Stomach (tissue), 19 donors: Measurements from ENCODE around the gene UBAC2. TPM values are rescaled to one million over a fixed set of nuclear protein-coding genes. Genes with fewer than 3 reads are reported as not detected.

Experiments used
- DNase-seq, 2 donors: peaks; one replicate each; pipeline versions ENCODE4 v3.0.0 to v3.0.0-alpha.2; 2013 to 2019
- H3K27ac ChIP-seq, 5 donors: fragments of 200-600 bp in 4 of 5; sonication (generic) in 4 of 5; one replicate each; pipeline ENCODE4 v1.5.1; 2013 to 2019; ENCODE audit warnings: mild to moderate bottlenecking in 1 of 5, moderate library complexity in 1 of 5
- H3K27me3 ChIP-seq, 3 donors: fragments of 200-600 bp; sonication (generic); one replicate each; pipeline ENCODE4 v1.5.1; 2017 to 2019; ENCODE audit warnings: mixed run types in 1 of 3
- H3K36me3 ChIP-seq, 4 donors: fragments of 200-600 bp; sonication (generic); 1 replicate in 3 of 4; 2 replicates in 1 of 4; pipeline ENCODE4 v1.5.1; 2016 to 2019
- H3K4me1 ChIP-seq, 4 donors: fragments of 200-600 bp; sonication (generic); one replicate each; pipeline ENCODE4 v1.5.1; 2016 to 2019
- H3K4me3 ChIP-seq, 4 donors: fragments of 200-600 bp; sonication (generic) in 3 of 4; one replicate each; pipeline ENCODE4 v1.5.1; 2016 to 2019; ENCODE audit warnings: mild to moderate bottlenecking in 1 of 4
- H3K9me3 ChIP-seq, 4 donors: fragments of 200-600 bp; sonication (generic); one replicate each; pipeline ENCODE4 v1.5.1; 2016 to 2019
- EP300 ChIP-seq: sonication (generic); formaldehyde crosslinking; IDR thresholded peaks from one replicate; pipeline ENCODE4 v1.6.1; 2017; ENCODE audit warnings: antibody characterized with exemption
- POLR2A ChIP-seq, 4 donors: fragments of 450-650 bp; IDR thresholded peaks; one replicate each; pipeline ENCODE4 v1.6.1; 2016; ENCODE audit warnings: antibody characterized with exemption in 4 of 4, control low read depth in 2 of 4, mild to moderate bottlenecking in 1 of 4, moderate library complexity in 1 of 4
- POLR2AphosphoS5 ChIP-seq, 3 donors: sonication (generic); formaldehyde crosslinking; IDR thresholded peaks; one replicate each; pipeline ENCODE4 v1.6.1; 2016; ENCODE audit warnings: antibody characterized with exemption in 3 of 3
- WGBS, 5 donors: extraction: QIAGEN DNeasy Blood & Tissue Kit in 3 of 5; methylation state at CpG; one replicate each; pipeline versions ENCODE4 v1.1.5 to v1.1.7; 2013 to 2018; 5-methylcytosine and 5-hydroxymethylcytosine counted together
- intact Hi-C: fragments of 100-400 bp; cut with DNase I; formaldehyde crosslinking; loops from one replicate; pipeline ENCODE4 v1.15.1; 2023; ENCODE audit warnings: low total_unique reads
- long read RNA-seq, 10 donors: transcript quantifications; one replicate each; lab custom pipeline, GENCODE V29; 2026
- polyA plus RNA-seq, 3 donors: library from polyadenylated mRNA; stranded (reverse); fragments of 200-250 nt; gene quantifications; one replicate each; pipeline ENCODE4 v1.2.3, GENCODE V29; 2013
- total RNA-seq, 5 donors: library from RNA; depleted of rRNA; stranded (reverse); fragments of >200 nt; gene quantifications; one replicate each; pipeline versions ENCODE4 v1.1.0 to v1.2.3, GENCODE V29; 2014 to 2016
- TF ChIP-seq, protein P1 (sequence below), 7 experiments: fragments of 450-650 bp in 4 of 7; fragments of 200-600 bp in 3 of 7; sonication (generic) in 3 of 7; IDR thresholded peaks; one replicate each; pipeline ENCODE4 v1.5.1; 2016 to 2019; ENCODE audit warnings: antibody characterized with exemption in 7 of 7, control low read depth in 2 of 7, mild to moderate bottlenecking in 1 of 7
- donor health status: healthy with polysubstance abuse.
- donor health status: Bipolar disorder and iron deficiency.
- donor health status: healthy.

Gene UBAC2, protein sequence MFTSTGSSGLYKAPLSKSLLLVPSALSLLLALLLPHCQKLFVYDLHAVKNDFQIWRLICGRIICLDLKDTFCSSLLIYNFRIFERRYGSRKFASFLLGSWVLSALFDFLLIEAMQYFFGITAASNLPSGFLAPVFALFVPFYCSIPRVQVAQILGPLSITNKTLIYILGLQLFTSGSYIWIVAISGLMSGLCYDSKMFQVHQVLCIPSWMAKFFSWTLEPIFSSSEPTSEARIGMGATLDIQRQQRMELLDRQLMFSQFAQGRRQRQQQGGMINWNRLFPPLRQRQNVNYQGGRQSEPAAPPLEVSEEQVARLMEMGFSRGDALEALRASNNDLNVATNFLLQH
- 10 to 100 TPM; 18.1 to 68.8 (median 35.1) TPM for total RNA-seq
- polyA plus RNA-seq, result 10 to 100 TPM; 37.3 to 53.7 (median 42.9) TPM
- long read RNA-seq, donor 1, transcript UBAC2-203 (9 exons, 1,375 nt), result major isoform, 6 of 6 reads
- long read RNA-seq, donor 1, partial matches to known transcripts, result 0 of 6 reads
- long read RNA-seq, donor 1, other reads (novel, unspliced or antisense), result 0 of 6 reads
- long read RNA-seq, donor 2, transcript UBAC2-203 (9 exons, 1,375 nt), result major isoform, 14 of 27 reads
- long read RNA-seq, donor 2, partial matches to known transcripts, result 13 of 27 reads
- long read RNA-seq, donor 2, other reads (novel, unspliced or antisense), result 0 of 27 reads
- long read RNA-seq, donor 3, transcript UBAC2-203 (9 exons, 1,375 nt), result major isoform, 6 of 6 reads
- long read RNA-seq, donor 3, partial matches to known transcripts, result 0 of 6 reads
- long read RNA-seq, donor 3, other reads (novel, unspliced or antisense), result 0 of 6 reads
- long read RNA-seq, donor 4, partial matches to known transcripts, result 0 of 3 reads
- long read RNA-seq, donor 4, other reads (novel, unspliced or antisense), result 0 of 3 reads
- long read RNA-seq, donor 5, transcript UBAC2-203 (9 exons, 1,375 nt), result major isoform, 19 of 21 reads
- long read RNA-seq, donor 5, partial matches to known transcripts, result 0 of 21 reads
- long read RNA-seq, donor 5, other reads (novel, unspliced or antisense), result 0 of 21 reads
- long read RNA-seq, donor 6, transcript UBAC2-203 (9 exons, 1,375 nt), result major isoform, 27 of 28 reads
- long read RNA-seq, donor 6, partial matches to known transcripts, result 0 of 28 reads
- long read RNA-seq, donor 6, other reads (novel, unspliced or antisense), result 0 of 28 reads
- long read RNA-seq, donor 7, transcript UBAC2-203 (9 exons, 1,375 nt), result major isoform, 18 of 42 reads
- long read RNA-seq, donor 7, partial matches to known transcripts, result 24 of 42 reads
- long read RNA-seq, donor 7, other reads (novel, unspliced or antisense), result 0 of 42 reads
- long read RNA-seq, donor 8, transcript UBAC2-203 (9 exons, 1,375 nt), result major isoform, 17 of 17 reads
- long read RNA-seq, donor 8, partial matches to known transcripts, result 0 of 17 reads
- long read RNA-seq, donor 8, other reads (novel, unspliced or antisense), result 0 of 17 reads
- long read RNA-seq, donor 9, transcript UBAC2-203 (9 exons, 1,375 nt), result major isoform, 9 of 10 reads
- long read RNA-seq, donor 9, partial matches to known transcripts, result 0 of 10 reads
- long read RNA-seq, donor 9, other reads (novel, unspliced or antisense), result 0 of 10 reads
- long read RNA-seq, donor 10, partial matches to known transcripts, result 0 of 2 reads
- long read RNA-seq, donor 10, other reads (novel, unspliced or antisense), result 0 of 2 reads

DNA sequence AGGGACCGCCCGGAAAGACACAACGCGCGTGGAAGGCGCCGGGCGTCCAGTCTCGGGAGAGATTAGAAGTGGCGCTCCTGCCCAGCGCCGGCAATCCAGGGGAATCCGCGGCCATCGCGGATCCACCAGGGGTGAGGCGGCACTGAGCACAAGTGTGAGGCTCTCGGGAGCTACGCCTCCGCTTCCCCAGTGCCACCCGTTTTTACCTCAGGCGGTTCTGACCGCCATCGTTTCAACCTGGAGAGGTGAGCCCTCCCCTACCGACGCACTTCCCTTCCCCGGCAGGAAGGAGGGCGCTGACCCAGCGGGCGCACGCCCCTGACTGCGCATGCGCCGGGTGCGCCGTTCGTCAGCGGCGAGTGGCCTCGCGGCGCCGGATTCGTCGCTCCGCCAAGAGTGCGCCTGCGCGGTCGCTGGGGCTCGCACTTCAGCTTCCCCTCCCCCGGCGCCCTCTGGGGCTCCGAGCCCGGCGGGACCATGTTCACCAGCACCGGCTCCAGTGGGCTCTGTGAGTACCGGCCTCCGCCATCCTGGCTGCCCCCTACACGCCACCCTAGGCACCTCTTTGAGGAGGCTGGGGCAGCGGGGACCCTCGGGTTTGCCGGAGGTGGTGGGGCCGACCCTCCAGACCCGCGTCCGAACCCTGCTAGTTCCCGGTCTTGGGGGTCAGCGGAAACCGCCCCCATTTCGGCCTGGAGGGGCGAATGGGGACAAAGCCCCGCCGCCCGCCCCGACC is at the start of gene UBAC2:
UBAC2 (plus strand) TSS at position 423 of the 736 bp plus-strand sequence; CDS start at position 478, 55 bp downstream.
- Histone ChIP-seq H3K4me1 (peaks cover 10 to 70% (median 54%) of the 10 kb centered on the region in 4 donors), H3K9me3 (no peaks in the 10 kb centered on the region)
- intact Hi-C loops, result no loop called here

DNA sequence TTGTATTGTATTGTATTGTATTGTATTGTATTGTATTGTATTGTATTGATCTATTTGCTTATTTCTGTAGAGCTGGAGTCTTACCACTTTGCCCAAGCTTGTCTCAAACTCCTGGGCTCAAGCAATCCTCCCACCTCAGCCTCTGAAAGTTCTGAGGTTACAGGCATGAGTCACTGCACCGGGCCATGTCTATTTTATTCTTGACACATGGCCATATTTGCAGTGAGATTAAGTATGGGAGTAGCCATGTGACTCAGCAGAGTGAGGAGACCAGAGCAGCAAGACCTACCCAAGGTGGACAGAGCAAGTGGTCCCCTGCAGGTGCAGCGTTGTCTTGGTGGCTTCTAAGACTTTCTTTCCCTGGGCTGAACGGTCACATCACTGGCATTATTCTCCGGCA is 49.1 kb upstream of the UBAC2 start:
- WGBS, 5 donors, result 72 to 76% (median 73%) methylated on average over 4 of the region's 4 CpGs
- no peaks in the 10 kb centered on the region for H3K36me3 ChIP-seq
- peaks cover 0 to 35% (median 0%) of the 10 kb centered on the region in 3 donors for H3K27me3 ChIP-seq
- no peak overlapping the region for H3K27ac ChIP-seq
- no peak overlapping the region for H3K4me3 ChIP-seq
- peak in 1 of 2 donors; percentile 20 for DNase-seq
- no peaks in the 10 kb centered on the region for H3K9me3 ChIP-seq
- H3K4me1 ChIP-seq, result no peaks in the 10 kb centered on the region
- intact Hi-C loops, result no loop called here
- TF ChIP-seq POLR2A (IDR thresholded peaks at IDR 0.05) (no peak), POLR2AphosphoS5 (IDR thresholded peaks at IDR 0.05) (no peak), EP300 (no peak)
- TF ChIP-seq, protein P1, sequence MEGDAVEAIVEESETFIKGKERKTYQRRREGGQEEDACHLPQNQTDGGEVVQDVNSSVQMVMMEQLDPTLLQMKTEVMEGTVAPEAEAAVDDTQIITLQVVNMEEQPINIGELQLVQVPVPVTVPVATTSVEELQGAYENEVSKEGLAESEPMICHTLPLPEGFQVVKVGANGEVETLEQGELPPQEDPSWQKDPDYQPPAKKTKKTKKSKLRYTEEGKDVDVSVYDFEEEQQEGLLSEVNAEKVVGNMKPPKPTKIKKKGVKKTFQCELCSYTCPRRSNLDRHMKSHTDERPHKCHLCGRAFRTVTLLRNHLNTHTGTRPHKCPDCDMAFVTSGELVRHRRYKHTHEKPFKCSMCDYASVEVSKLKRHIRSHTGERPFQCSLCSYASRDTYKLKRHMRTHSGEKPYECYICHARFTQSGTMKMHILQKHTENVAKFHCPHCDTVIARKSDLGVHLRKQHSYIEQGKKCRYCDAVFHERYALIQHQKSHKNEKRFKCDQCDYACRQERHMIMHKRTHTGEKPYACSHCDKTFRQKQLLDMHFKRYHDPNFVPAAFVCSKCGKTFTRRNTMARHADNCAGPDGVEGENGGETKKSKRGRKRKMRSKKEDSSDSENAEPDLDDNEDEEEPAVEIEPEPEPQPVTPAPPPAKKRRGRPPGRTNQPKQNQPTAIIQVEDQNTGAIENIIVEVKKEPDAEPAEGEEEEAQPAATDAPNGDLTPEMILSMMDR (IDR thresholded peaks at IDR 0.05), result no peak

More for the DNA sequence above, at the start of gene UBAC2:
- peak within 1 kb of the TSS; percentile 90 to 99 (median 92) for H3K4me3 ChIP-seq
- peak; percentile 97 to 99 for DNase-seq
- TF ChIP-seq, protein P1 (IDR thresholded peaks at IDR 0.05), result peak in 1 of 7 experiments; percentile 10
- TF ChIP-seq POLR2AphosphoS5 (IDR thresholded peaks at IDR 0.05) (peak; percentile 98 to 99 (median 99)), EP300 (no peak), POLR2A (IDR thresholded peaks at IDR 0.05) (peak in 2 of 4 donors; percentile 74 to 88)
- H3K27ac ChIP-seq, result peak within 1 kb of the TSS; percentile 94 to 100 (median 98)
- WGBS, 5 donors, result 0 to 2% (median 0%) methylated on average over 13 to 76 of the region's 76 CpGs
- peaks cover 0 to 3% (median under 1%) of the 10 kb centered on the region in 4 donors for H3K36me3 ChIP-seq
- H3K27me3 ChIP-seq, result no peaks in the 10 kb centered on the region

DNA sequence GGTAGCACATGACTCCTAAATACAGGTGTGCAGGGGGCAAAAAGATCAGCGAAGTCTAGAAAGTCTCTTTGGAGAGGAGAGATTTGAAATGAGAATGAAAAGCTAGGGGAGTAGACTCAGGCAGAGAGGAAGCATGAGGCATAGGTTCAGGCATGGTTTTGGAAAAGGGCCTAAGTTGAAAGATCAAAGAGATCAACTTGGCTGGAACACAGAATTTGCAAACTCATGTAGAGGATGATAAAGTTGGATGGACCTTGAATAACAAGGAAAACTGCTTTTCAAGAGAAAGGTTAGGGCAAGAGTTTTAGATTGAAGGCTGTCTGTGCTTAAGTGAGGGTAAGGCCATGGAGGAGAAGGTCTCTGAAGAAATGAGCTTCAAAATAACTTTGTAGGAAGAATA is 47.4 kb upstream of the UBAC2 start:
- Histone ChIP-seq H3K27ac (no peak overlapping the region), H3K27me3 (peaks cover 0 to 42% (median 0%) of the 10 kb centered on the region in 3 donors), H3K9me3 (no peaks in the 10 kb centered on the region), H3K36me3 (no peaks in the 10 kb centered on the region), H3K4me1 (no peaks in the 10 kb centered on the region), H3K4me3 (no peak overlapping the region)
- TF ChIP-seq POLR2AphosphoS5 (IDR thresholded peaks at IDR 0.05), result no peak
- no peak for TF ChIP-seq POLR2A (IDR thresholded peaks at IDR 0.05)
- WGBS, 5 donors, result 74 to 88% (median 83%) methylated on average over 1 of the region's 1 CpG
- DNase-seq, result no peak
- intact Hi-C loops, result no loop called here
